Uterus (tissue), 4 donors: ENCODE data around the gene TAF6. TPM values are rescaled to one million over a fixed set of nuclear protein-coding genes. Genes with fewer than 3 reads are reported as not detected.

Experiments
- DNase-seq, 2 donors: peaks; one replicate each; pipeline ENCODE4 v3.0.0-alpha.2; 2019 to 2020
- H3K27ac ChIP-seq, 2 donors: fragments of 200-600 bp; sonication (generic); 1 replicate in 1 of 2; 2 replicates in 1 of 2; pipeline ENCODE4 v1.5.1; 2016 to 2018
- H3K27me3 ChIP-seq, 2 donors: fragments of 200-600 bp; sonication (generic); one replicate each; pipeline ENCODE4 v1.5.1; 2018 to 2019; ENCODE audit warnings: control low read depth in 1 of 2
- H3K36me3 ChIP-seq, 2 donors: fragments of 200-600 bp; sonication (generic); one replicate each; pipeline ENCODE4 v1.5.1; 2019; ENCODE audit warnings: control low read depth in 1 of 2
- H3K4me1 ChIP-seq, 2 donors: fragments of 200-600 bp; sonication (generic); one replicate each; pipeline ENCODE4 v1.5.1; 2018 to 2019; ENCODE audit warnings: control low read depth in 1 of 2
- H3K4me3 ChIP-seq, 2 donors: fragments of 200-600 bp; sonication (generic); 1 replicate in 1 of 2; 2 replicates in 1 of 2; pipeline ENCODE4 v1.5.1; 2018 to 2019; ENCODE audit warnings: mild to moderate bottlenecking in 1 of 2
- H3K9me3 ChIP-seq, 2 donors: fragments of 200-600 bp; sonication (generic); one replicate each; pipeline ENCODE4 v1.5.1; 2019; ENCODE audit warnings: control low read depth in 1 of 2
- POLR2A ChIP-seq, 2 donors: fragments of 450-650 bp; IDR thresholded peaks; one replicate each; pipeline ENCODE4 v1.6.1; 2016; ENCODE audit warnings: antibody characterized with exemption in 2 of 2, mild to moderate bottlenecking in 1 of 2, moderate library complexity in 1 of 2
- intact Hi-C: fragments of 100-400 bp; cut with DNase I; formaldehyde crosslinking; loops from one replicate; pipeline ENCODE4 v1.15.1; 2023; ENCODE audit warnings: low total_unique reads
- total RNA-seq, 4 donors: library from RNA; depleted of rRNA in 3 of 4; stranded (reverse); fragments of >200 nt in 3 of 4; gene quantifications; one replicate each; pipeline versions ENCODE4 v1.1.0 to v1.2.4, GENCODE V29; 2014 to 2023
- TF ChIP-seq, protein P1 (sequence below), 4 experiments: fragments of 200-600 bp in 2 of 4; fragments of 450-650 bp in 2 of 4; sonication (generic) in 2 of 4; IDR thresholded peaks; one replicate each; pipeline ENCODE4 v1.5.1; 2016 to 2019; ENCODE audit warnings: antibody characterized with exemption in 4 of 4, mild to moderate bottlenecking in 2 of 4, moderate library complexity in 1 of 4
- donor health status: DM: yes; HTN: yes; CAD: no.

The TAF6 gene
- total RNA-seq, 4 donors from 2014 or later: 23.5 to 68.9 (median 67.7) TPM

- H3K4me3 ChIP-seq: no peak overlapping the region
- H3K27ac ChIP-seq: no peak overlapping the region
- no peaks in the 10 kb centered on the region for H3K36me3 ChIP-seq
- peaks cover 0 to 22% of the 10 kb centered on the region in 2 donors for H3K9me3 ChIP-seq
- H3K27me3 ChIP-seq: no peaks in the 10 kb centered on the region
- TF ChIP-seq, protein P1, sequence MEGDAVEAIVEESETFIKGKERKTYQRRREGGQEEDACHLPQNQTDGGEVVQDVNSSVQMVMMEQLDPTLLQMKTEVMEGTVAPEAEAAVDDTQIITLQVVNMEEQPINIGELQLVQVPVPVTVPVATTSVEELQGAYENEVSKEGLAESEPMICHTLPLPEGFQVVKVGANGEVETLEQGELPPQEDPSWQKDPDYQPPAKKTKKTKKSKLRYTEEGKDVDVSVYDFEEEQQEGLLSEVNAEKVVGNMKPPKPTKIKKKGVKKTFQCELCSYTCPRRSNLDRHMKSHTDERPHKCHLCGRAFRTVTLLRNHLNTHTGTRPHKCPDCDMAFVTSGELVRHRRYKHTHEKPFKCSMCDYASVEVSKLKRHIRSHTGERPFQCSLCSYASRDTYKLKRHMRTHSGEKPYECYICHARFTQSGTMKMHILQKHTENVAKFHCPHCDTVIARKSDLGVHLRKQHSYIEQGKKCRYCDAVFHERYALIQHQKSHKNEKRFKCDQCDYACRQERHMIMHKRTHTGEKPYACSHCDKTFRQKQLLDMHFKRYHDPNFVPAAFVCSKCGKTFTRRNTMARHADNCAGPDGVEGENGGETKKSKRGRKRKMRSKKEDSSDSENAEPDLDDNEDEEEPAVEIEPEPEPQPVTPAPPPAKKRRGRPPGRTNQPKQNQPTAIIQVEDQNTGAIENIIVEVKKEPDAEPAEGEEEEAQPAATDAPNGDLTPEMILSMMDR (IDR thresholded peaks at IDR 0.05): no peak
- no peak for DNase-seq
- no peaks in the 10 kb centered on the region for H3K4me1 ChIP-seq
- intact Hi-C loops: no loop called here
Observed at GRCh38 chr7:100072462-100072861, 46.7 kb downstream of the TAF6 start.

DNA sequence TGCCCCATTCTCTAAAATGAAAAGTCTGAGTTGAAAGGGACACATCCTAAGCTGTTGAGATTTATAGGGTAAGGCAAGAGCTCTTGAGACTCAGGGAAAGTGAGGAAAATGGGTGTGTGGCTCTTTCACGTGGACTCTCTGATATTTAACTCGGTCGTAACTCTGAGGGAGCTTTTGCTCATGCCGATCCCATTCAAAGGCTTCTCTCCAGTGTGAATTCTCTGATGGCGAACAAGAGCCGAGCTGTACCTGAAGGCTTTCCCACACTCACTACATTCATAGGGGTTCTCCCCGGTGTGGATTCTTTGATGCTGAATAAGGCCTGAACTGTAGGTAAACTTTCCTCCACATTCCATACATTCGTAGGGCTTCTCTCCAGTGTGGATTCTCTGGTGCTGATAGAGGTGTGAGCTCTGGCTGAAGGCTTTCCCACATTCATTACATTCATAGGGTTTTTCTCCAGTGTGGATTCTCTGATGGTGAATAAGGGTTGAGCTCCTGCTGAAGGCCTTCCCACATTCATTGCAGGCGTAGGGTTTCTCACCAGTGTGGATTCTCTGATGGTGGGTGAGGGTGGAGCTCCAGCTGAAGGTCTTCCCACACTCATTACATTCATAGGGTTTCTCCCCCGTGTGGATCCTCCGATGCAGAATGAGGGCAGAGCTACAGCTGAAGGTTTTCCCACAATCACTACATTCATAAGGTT is 48.0 kb downstream of the TAF6 start:
- H3K27me3 ChIP-seq: no peaks in the 10 kb centered on the region
- no peak overlapping the region for H3K4me3 ChIP-seq
- intact Hi-C loops: no loop called here
- no peak for DNase-seq
- TF ChIP-seq POLR2A (IDR thresholded peaks at IDR 0.05): no peak
- no peaks in the 10 kb centered on the region for H3K36me3 ChIP-seq
- H3K27ac ChIP-seq: no peak overlapping the region
- peaks cover 0 to 22% of the 10 kb centered on the region in 2 donors for H3K9me3 ChIP-seq
- no peaks in the 10 kb centered on the region for H3K4me1 ChIP-seq

DNA sequence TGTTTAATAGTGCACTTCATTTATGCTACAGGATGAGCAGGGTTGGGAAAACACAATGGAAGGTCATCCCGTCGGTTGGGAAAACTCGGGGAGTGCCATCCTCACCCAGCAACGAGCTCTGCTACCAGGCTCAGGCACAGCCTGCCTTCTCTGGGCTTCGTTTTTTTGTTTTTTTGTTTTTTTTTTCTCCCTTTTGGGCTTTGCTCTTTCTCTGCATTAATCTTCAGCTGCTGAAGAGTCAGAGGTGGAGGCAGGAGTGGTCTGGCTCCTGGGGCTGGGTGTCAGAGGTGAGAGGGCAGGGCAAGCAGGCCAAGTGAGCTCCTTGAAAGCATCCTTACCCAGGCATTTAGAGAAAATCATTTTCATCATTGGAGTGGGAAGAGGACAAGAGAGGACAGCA is 49.2 kb downstream of the TAF6 start:
- Histone ChIP-seq H3K4me3 (no peak overlapping the region), H3K9me3 (peaks cover 0 to 22% of the 10 kb centered on the region in 2 donors), H3K36me3 (no peaks in the 10 kb centered on the region), H3K27ac (no peak overlapping the region), H3K27me3 (no peaks in the 10 kb centered on the region), H3K4me1 (peaks cover 0 to 3% of the 10 kb centered on the region in 2 donors)
- intact Hi-C loops: no loop called here
- no peak for TF ChIP-seq POLR2A (IDR thresholded peaks at IDR 0.05)
- TF ChIP-seq, protein P1 (IDR thresholded peaks at IDR 0.05): no peak
- no peak for DNase-seq

- H3K4me1 ChIP-seq: peaks cover 0 to 3% of the 10 kb centered on the region in 2 donors
- TF ChIP-seq, protein P1 (IDR thresholded peaks at IDR 0.05): no peak
- TF ChIP-seq POLR2A (IDR thresholded peaks at IDR 0.05): no peak
- peaks cover 0 to 16% of the 10 kb centered on the region in 2 donors for H3K9me3 ChIP-seq
- intact Hi-C loops: no loop called here
- H3K36me3 ChIP-seq: no peaks in the 10 kb centered on the region
- no peak overlapping the region for H3K4me3 ChIP-seq
- DNase-seq: no peak
- H3K27ac ChIP-seq: no peak overlapping the region
- H3K27me3 ChIP-seq: no peaks in the 10 kb centered on the region
Observed at GRCh38 chr7:100066953-100067352, 52.2 kb downstream of the TAF6 start.

DNA sequence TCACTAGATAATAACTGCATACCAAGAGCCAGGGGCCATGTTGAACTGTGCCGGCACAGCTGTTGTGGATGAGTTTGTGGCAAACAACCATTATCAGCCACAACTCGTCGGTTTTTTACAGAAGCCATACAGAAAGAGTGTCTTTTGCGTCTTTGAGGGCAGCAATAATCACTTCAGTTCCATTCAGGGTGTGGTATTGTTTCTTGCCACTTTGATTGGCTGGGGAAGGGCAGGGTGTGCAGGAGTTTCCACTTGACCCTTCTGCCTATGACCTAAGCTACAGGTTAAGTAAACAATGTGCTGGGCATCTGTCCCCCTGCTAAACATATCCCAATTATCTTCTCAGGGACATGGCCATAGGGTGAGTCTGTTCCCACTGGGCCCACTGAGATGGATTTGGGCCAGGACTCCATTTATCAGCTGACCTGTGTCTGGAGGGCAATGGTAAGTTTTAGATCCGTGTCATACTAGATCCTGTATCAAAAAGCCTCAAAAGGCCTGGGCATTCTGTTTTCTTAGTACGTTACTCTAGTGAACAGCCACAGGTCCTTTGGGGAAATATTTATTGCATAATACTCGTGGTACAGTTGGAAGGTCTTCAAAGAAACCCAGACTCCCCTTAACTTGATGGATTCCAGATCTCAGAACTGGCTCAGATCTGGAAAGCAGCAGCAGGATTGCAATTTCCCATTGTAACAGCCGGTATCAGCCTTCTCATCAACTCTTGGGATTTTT is 53.5 kb downstream of the TAF6 start:
- Histone ChIP-seq H3K27me3 (no peaks in the 10 kb centered on the region), H3K9me3 (peaks cover 0 to 2% of the 10 kb centered on the region in 2 donors), H3K4me1 (peaks cover 0 to 3% of the 10 kb centered on the region in 2 donors), H3K27ac (peak overlapping the region; percentile 58 to 63), H3K4me3 (no peak overlapping the region), H3K36me3 (no peaks in the 10 kb centered on the region)
- TF ChIP-seq POLR2A (IDR thresholded peaks at IDR 0.05): no peak
- TF ChIP-seq, protein P1 (IDR thresholded peaks at IDR 0.05): no peak
- intact Hi-C loops: no loop called here
- peak; percentile 26 to 59 for DNase-seq
